ENCODE results near the gene RPS5.

Gene RPS5

DNA sequence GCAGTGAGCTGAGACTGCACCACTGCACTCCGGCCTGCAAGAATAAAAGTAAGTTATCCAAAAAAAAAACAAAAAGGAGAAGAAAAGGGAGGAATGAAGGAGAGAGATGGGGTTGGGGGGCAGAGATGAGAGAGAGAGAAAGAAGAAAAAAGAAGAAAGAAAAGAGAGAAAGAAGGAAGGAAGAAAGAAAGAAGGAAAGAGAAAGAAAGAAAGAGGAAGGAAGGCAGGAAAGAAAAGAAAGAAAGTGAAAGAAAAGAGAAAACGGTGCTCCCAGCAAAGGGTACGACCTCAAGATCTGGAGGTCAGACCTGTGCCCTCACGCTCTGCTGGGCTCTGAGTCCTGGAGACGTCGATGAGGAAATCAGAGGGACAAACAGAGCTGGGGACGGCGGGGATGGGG, 37.5 kb upstream of the RPS5 start:
- POLR2A ChIA-PET = interaction anchor here (0.9 kb wide), 1 partner anchor 57 kb away, joined by 3 read pairs; no protein-coding TSS in a partner anchor
- TF ChIP-seq, protein P1, sequence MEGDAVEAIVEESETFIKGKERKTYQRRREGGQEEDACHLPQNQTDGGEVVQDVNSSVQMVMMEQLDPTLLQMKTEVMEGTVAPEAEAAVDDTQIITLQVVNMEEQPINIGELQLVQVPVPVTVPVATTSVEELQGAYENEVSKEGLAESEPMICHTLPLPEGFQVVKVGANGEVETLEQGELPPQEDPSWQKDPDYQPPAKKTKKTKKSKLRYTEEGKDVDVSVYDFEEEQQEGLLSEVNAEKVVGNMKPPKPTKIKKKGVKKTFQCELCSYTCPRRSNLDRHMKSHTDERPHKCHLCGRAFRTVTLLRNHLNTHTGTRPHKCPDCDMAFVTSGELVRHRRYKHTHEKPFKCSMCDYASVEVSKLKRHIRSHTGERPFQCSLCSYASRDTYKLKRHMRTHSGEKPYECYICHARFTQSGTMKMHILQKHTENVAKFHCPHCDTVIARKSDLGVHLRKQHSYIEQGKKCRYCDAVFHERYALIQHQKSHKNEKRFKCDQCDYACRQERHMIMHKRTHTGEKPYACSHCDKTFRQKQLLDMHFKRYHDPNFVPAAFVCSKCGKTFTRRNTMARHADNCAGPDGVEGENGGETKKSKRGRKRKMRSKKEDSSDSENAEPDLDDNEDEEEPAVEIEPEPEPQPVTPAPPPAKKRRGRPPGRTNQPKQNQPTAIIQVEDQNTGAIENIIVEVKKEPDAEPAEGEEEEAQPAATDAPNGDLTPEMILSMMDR (IDR thresholded peaks at IDR 0.05; ENCODE audit: control extremely low read depth, extremely low read depth, low read depth, missing control alignments) = no peak
- DNase-seq (ENCODE audit: extremely low spot score) = no peak
- CTCF ChIA-PET = interaction anchor here (1.0 to 2.3 kb wide), 3 partner anchors 13 to 20 kb away, joined by 3 to 12 read pairs (median 5); partner anchors contain the start of gene ZNF497

DNA sequence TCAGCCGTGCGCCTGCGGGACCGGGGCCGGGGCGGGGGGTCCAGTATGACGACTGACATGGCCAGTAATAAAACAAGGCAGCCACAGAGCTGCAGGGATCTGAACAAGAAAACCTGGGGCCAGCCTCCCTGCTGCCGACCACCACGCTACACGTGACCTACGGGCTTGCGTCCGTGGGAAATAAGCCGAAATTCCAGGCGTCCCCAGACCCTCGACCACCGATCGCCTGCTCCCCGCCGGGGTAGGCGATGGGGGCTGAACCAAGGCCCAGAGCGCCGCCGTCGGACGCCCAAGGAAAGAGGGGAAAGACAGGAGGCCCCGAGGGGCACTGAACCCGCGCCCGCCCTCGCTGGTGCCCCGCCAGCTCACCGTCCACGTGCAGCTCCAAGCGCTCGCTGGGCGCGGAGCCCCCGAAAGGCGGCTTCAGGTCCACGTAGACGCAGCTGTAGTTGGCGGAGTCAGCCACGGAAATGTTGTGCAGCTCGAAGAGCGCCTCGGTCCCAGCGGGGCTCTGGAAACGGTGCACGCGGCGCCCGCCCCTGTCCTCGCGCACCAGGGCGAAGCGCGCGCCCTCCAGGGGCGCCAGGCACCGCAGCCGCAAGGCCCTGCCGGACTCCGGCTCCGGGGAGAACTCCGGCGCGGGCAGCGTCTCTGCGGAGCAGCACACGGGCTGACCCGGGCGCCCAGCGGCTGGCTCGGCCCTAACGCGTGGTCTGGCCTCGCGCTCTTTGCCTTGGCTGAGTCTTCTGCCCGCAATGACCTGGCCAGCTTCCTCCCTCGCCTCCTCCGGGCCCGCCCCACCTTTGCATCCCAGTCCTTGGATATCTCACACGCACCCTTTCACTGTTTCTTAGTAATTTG, 36.8 kb upstream of the RPS5 start:
- ChIA-PET POLR2A (interaction anchor here (0.9 kb wide), 1 partner anchor 57 kb away, joined by 3 read pairs; no protein-coding TSS in a partner anchor), CTCF (interaction anchor here (1.0 to 2.3 kb wide), 3 partner anchors 13 to 20 kb away, joined by 3 to 12 read pairs (median 5); partner anchors contain the start of gene ZNF497)
- TF ChIP-seq, protein P1 (IDR thresholded peaks at IDR 0.05; ENCODE audit: control extremely low read depth, extremely low read depth, low read depth, missing control alignments) = no peak
- no peak for DNase-seq (ENCODE audit: extremely low spot score)

- ChIA-PET POLR2A (no interaction called here), CTCF (interaction anchor here (1.8 to 2.3 kb wide), 2 partner anchors 12 to 21 kb away, joined by 5 to 12 read pairs; partner anchors contain the start of gene ZNF497)
- DNase-seq (ENCODE audit: extremely low spot score) = no peak
- TF ChIP-seq, protein P1 (IDR thresholded peaks at IDR 0.05; ENCODE audit: control extremely low read depth, extremely low read depth, low read depth, missing control alignments) = no peak
These were observed 36.1 kb upstream of the RPS5 start for GRCh38 chr19:58350871-58351557.

DNA sequence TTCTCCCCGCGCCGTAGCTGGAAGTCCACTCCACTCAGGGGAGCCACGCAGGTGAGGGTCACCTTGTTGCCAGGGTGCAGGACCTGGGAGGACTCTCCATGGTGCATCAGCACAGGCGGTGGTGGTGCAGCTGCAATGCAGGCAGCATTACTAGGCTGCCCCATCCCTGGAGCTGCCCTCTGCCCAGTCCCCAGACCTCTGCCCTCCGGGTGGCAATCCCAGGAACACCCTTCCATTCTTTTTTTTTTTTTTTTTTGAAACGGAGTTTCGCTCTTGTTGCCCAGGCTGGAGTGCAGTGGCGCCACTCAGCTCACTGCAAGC, 35.6 kb upstream of the RPS5 start:
- POLR2A ChIA-PET = interaction anchor here (0.5 to 0.8 kb wide), 2 partner anchors 11 kb away, joined by 4 to 9 read pairs; partner anchors contain the start of gene ZNF497
- CTCF ChIA-PET = interaction anchor here (1.0 to 2.3 kb wide), 2 partner anchors 11 to 21 kb away, joined by 3 to 12 read pairs; partner anchors contain the start of gene ZNF497
- TF ChIP-seq, protein P1 (IDR thresholded peaks at IDR 0.05; ENCODE audit: control extremely low read depth, extremely low read depth, low read depth, missing control alignments) = no peak
- DNase-seq (ENCODE audit: extremely low spot score) = no peak

DNA sequence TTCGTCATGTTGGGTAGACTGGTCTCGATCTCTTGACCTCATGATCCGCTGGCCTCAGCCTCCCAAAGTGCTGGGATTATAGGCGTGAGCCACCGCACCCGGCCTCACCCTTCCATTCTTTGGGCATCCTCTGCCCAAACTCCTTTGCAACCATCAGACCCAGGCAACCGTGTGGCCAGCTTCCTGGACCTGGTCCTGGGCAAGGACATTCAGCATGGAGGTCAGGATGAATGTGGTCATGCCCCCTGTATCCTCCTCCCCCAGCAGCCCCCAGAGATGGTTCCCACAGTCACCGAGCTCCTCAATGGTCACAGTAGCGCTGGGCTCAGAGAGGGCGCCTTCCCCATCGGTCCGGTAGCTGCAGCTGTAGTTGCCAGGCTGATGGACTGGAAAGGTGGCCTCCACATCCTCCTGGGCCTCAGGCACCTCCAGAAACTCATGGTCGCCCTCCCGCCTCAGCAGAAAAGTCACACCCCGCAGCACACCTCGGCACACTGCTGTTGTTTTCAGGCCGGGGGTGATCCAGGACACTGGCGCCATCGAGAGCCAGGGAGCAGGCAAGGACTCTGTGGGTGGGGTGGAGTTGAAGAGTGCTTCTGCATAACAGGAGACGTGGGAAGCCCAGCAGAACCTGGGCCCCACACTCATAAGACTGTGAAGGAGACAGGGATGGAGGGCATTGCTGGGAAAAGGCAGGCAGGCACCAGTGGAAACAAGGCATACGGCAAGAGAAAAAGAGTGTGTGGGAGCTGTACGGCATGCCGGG, 34.9 kb upstream of the RPS5 start:
- ChIA-PET CTCF (interaction anchor here (1.0 kb wide), 1 partner anchor 20 kb away, joined by 3 read pairs; no protein-coding TSS in a partner anchor), POLR2A (interaction anchor here (0.5 to 0.8 kb wide), 2 partner anchors 10 to 12 kb away, joined by 4 to 9 read pairs; partner anchors contain the start of gene ZNF497)
- no peak for DNase-seq (ENCODE audit: extremely low spot score)
- TF ChIP-seq, protein P1 (IDR thresholded peaks at IDR 0.05; ENCODE audit: control extremely low read depth, extremely low read depth, low read depth, missing control alignments) = no peak
